CD4-positive, alpha-beta T cell treated with Interleukin-4 for 1 hour (primary cell): ENCODE data around the gene DND1.
"Not testable (repeated sequence)": the region's sequence is repeated elsewhere in the genome, so short reads cannot be mapped to it uniquely, and the experiment has no call there.

Experiments
- DNase-seq, 2 donors: peaks; one replicate each; pipeline ENCODE4 v3.0.0-alpha.2; 2020 to 2022

The DND1 gene

DNA sequence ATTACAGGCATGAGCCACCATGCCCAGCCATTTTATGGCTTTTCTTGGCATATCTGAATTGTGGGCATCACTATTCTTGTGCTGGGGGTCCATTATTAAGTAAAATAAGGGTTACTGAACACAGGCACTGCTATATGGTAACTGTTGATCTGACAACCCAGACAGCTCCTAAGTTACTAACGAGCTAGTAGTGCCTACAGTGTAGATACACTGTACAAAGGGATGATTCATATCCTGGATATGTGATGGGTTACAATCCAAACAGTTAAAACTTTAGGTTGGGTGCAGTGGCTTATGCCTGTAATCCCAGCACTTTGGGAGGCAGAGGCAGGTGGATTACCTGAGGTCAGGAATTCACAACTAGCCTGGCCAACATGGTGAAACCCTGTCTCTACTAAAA lies 44.7 kb downstream of the DND1 start:
- DNase-seq: no peak

GRCh38 chr5:140627972-140628371 lies 45.4 kb downstream of the DND1 start:
- DNase-seq: no peak

GRCh38 chr5:140624886-140625285 lies 48.5 kb downstream of the DND1 start:
- not testable (repeated sequence) for DNase-seq

DNA sequence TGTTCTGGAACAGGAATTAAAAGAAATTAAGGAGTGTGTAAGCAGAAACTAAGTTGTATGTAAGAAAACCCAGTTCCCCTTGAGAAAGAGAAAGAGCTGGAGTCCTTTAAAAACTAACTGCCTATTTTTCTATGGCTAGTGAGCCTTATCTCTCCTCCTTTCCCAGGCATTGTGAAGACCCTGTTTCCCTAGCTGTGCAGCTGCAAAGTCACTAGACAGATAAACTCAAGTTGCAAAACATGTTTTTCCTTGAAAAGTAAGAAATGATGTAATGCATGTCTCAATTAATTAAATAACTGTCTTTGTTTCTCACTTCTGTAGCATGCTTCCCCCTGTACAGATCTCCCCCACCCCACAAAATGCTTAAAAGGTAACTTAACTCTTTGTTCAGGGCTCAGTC lies 50.3 kb downstream of the DND1 start:
- DNase-seq: not testable (repeated sequence)

DNA sequence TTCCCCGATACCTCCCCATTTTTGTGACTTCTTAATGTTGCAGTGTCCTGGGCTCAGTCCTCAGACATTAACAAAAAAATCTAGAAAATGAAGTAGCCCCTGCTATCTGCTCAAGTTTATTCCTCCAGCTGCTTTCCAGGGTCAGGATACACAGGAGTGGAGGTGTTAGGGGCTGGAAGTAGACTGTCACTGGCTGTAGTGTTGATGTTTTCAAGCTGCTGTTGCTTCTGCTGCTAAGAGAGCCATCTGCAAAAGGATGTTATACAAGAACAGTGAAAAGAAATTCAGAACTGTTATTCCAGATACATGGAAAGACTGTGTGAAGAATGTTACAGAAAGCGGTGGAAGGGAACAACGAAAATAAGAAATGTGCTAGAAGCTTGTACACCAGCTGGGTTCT lies 51.1 kb downstream of the DND1 start:
- DNase-seq: no peak
